G401 (cell line): ENCODE measurements around the gene DIP2C. TPM values are rescaled to one million over a fixed set of nuclear protein-coding genes. Genes with fewer than 3 reads are reported as not detected.
A peak's percentile ranks its signal among the peaks of the same experiment; 100 is the strongest.
"Not testable (repeated sequence)": the region's sequence is repeated elsewhere in the genome, so short reads cannot be mapped to it uniquely, and the experiment has no call there.

Experiments
- DNase-seq: peaks from one replicate; pipeline ENCODE4 v3.0.0-alpha.2; 2015; ENCODE audit warnings: low spot score
- in situ Hi-C: cut with HindIII; loops from 2 replicates; pipeline ENCODE4 v1.10.0; 2016; ENCODE audit warnings: low sequenced_read_pairs, mixed read lengths
- total RNA-seq: library from RNA; depleted of rRNA; stranded (reverse); fragments of >200 nt; shearing (Covaris generic); gene quantifications from 2 replicates; pipeline ENCODE4 v1.2.3, GENCODE V29; 2014

Gene DIP2C
- total RNA-seq, 1 experiment from 2014 or later = 9.0 TPM

DNA sequence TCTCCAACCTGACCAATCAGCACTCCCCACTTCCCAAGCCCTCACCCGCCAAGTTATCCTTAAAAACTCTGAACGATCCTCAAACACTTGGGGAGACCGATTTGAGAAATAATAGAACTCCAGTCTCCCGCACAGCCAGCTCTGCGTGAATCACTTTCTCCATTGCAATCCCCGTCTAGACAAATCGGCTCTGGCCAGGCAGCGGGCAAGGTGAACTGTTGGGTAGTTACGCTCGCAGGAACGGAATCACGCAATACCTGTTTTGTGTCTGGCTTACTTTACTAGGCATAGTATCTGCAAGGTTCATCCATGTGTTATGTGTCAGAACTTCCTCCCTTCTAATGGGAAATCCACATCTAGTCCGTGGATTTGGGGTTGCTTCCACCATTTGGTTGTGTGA, 282.5 kb downstream of the DIP2C start:
- no peak for DNase-seq
- in situ Hi-C loops = no loop called here

DNA sequence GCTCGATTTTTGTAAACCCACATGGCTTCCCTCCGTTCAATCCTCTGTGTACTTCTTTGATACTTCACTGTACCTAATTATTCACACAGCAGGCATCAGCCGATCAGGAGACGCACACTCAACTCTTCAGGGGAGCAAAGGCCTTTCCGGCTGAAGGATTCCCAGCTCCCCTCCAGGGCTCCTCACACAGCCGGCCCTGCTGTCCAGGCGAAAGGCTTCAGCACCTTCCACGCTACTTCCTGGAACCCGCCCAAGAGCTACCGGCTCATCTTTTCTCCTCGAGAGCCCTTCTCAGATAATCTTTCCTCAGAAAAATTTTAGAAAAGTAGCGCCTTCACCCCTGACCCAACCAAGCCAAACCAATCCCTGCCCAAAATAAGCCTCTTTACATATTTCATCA, 283.8 kb downstream of the DIP2C start:
- DNase-seq = no peak
- in situ Hi-C loops = no loop called here

DNA sequence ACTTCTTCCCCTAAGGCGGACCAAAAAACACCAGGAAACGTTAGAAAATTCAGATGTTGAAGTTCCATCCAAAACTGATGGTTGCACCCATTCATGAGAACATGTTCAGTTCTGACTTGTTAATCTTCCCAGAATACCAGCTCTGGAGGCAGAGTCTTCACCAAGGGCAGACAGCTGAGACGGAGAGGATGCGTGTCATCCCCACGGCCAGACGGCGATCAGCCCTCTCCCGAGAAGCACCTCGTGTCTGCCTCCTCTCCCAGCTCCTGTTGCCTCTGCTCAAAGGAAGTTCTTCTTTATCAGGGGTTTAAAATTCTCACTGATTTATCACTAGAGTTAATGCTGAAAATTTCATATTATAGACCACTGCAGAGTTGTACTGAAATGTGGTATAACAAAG, 284.5 kb downstream of the DIP2C start:
- in situ Hi-C loops = no loop called here
- no peak for DNase-seq

DNA sequence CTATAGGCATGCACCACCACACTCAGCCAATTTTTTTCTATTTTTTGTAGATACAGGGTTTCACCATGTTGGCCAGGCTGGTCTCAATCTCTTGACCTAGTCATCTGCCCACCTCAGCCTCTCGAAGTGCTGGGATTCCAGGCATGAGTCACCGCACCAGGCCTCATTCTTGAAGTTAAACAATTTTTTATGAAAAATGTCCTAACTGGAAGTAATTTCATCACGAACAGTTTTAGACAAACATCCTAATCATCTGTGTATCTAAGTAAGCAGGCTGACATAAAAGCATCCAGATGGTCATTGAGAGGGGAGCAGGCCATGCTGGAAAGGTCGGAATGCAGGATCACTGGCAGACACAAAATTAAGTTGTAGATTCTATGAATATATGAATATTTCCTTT, 285.1 kb downstream of the DIP2C start:
- in situ Hi-C loops = no loop called here
- no peak for DNase-seq

DNA sequence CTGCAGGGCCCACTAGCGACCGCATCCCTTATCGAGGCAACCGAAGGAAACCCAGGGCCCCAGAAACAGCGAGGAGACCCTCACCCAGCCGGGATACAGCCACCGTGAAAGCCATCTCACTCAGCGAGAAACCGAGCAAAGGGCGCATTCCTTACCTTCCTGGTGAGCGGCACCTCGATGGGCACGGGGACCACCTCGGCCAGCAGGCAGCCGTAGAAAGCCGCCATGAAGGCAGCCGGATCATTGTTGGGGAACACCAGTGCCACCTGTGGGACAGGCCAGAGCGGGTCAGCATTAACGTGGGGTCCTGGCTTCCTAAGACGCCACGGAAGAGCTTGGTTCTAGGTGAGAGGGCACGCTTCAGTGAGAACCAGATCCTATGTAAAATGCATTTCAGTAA, 290.5 kb downstream of the DIP2C start:
- in situ Hi-C loops = no loop called here
- no peak for DNase-seq

DNA sequence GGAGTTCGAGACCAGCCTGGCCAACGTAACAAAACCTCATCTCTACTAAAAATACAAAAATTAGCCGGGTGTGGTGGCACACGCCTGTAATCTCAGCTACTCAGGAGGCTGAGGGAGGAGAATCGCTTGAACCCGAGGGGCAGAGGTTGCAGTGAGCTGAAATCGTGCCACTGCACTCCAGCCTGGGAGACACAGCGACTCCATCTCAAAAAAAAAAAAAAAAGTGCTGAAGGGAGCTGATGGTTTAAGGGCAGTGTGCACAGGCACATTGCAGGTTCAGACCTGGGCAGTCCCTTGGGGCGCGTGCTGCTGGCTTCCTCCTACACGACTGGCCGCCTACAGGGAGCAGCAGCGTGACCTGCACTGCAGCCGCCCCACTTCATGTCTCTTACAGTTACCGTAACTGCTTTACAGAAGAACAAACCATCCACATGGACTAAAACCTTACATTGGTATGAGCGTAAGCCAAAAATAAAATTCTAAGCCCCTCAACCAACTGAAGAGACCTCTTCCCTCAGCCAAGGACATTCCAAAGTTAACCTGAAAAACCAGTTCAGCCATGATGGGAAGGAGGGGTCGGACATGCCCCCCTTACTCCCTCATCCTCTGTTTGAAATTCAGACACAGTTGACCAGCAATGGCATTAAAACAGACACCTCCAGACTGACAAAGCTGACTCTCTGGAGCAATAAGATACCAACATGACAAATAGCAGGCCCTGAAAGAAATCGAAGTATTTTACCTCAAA, 292.0 kb downstream of the DIP2C start:
- no peak for DNase-seq
- in situ Hi-C loops = no loop called here

DNA sequence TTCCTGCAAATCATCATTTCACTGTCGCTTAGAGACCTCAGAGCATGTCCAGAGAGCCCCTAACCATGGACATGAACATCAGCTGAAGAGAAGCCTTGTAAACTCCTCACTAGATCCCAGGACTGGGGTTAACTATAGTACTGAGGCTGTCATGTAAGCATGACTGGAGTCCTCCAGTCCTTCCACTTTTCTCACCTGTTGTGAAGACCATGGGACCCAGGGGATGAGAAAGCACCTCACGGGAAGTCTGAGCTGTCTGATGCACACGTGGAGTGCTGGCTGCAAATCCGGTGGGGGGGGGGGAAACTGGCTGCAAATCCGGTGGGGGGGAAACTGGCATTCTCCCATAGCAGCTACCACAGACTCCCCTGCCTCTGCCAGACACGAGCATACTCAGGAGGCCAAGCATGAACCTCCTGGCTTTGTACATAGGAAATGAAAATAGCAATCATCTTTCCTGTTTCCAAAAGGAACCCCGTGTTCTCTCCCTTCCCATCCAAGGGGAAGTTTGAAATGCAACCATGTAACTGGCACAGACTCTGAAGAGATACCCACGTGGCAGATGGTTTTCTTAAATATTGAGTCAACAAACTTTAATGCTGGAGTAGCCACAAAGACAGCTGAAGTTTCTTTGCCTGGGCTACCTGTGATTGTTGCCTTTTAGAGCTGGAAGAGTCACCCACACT, 292.8 kb downstream of the DIP2C start:
- no peak for DNase-seq
- in situ Hi-C loops = no loop called here

DNA sequence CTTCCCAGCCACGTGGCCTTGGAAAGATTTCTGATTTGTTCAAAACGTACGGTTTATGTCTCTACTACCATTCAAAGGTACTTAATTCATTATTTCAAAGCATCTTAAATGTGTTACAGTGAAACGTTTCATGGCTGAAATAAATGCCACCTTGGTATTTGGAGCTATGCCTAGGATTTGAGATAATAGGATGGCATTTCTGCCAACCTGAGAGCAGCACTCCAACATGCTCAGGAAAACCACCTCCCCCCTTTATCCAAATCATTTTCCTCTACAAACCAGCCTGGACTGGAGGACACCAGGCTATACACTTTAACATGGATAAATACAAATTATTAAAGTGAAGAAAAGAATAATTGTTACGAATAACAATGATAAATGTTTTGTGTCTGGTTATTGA, 293.4 kb downstream of the DIP2C start:
- DNase-seq = peak; percentile 77
- in situ Hi-C loops = no loop called here

DNA sequence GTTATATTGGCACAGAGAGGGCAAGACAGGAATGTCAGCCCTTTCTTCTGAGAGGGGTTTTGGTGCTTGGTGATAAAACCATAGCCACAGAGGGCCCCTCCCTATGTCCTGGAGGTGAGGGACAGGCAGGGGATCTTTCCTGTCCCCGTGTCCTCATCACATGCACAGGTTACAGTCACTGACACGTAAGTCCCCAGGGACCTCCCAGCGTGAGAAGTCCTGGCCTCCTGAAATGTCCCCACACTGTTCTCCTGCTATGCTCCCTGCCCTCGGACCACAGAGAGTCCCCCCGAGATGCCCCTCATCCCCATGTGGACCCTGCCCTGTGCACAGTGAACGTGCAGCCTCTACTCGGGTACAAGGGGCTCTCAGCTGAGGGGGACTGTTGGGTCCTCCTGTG, 293.8 kb downstream of the DIP2C start:
- in situ Hi-C loops = no loop called here

DNA sequence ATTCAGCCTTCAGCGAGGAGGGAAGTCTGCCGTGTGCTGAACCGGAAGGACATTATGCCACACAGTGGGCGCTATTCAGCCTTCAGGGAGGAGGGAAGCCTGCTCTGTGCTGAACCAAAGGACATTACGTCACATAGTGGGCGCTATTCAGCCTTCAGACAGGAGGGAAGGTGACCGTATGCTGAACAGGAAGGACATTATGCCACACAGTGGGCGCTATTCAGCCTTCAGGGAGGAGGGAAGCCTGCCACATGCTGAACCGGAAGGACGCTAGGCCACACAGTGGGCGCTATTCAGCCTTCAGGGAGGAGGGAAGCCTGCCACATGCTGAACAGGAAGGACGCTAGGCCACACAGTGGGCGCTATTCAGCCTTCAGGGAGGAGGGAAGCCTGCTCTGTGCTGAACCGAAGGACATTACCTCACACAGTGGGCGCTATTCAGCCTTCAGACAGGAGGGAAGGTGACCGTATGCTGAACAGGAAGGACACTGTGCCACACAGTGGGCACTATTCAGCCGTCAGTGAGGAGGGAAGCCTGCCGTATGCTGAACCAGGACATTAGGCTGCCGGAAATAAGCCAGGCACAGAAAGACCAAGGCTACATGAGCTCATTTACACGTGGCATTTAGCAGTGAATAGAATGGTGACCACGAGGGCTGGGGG, 294.9 kb downstream of the DIP2C start:
- DNase-seq = peak; percentile 34
- in situ Hi-C loops = not testable (repeated sequence)

More for the DNA sequence above, 293.8 kb downstream of the DIP2C start:
- DNase-seq = no peak

DNA sequence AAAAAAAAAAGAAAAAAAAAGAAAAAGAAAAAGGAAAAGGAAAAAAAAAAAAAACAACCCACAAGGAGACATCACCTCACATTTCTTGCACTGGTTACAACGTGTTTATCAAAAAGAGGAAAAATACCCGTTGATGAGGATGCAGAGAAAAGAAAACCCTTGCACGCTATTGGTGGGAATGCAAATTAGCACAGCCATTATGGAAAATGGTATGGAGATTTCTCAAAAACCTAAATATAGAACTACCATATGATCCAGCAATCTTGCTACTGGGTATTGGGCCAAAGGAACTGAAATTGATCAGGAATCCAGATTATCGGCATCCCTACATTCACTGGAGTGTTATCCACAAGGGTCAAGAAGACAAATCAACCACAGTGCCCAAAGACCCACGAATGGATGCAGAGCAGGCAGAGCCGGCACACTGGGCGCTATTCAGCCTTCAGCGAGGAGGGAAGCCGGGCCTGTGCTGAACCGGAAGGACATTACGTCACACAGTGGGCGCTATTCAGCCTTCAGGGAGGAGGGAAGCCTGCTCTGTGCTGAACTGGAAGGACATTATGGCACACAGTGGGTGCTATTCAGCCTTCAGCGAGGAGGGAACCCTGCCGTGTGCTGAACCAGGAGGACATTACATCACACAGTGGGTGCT, 295.6 kb downstream of the DIP2C start:
- in situ Hi-C loops = no loop called here
- no peak for DNase-seq

DNA sequence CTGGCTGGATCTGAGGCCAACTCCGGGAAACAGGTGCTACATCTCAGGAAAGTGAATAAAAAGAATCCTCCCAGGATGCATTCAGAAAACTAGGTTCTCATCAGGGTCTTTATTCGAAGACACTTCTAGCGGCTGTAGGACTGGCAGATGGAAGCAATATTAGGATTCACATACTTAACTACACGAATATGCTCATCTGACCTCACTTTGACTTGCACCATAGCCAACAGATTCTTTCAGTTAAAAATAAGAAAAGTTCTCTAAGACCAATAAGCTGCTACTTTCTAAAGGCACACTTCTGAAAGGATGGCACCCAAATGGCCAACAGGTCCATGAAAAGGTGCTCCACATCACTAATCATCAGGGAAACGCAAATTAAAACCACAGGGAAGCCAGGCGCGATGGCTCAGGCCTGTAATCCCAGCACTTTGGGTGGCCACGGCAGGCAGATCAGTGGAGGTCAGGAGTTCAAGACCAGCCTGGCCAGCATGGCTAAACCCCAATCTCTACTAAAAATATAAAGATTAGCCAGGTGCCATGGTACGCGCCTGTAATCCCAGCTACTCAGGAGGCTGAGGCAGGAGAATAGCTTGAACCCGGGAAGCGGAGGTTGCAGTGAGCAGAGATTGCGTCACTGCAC, 296.2 kb downstream of the DIP2C start:
- in situ Hi-C loops = no loop called here
- no peak for DNase-seq

DNA sequence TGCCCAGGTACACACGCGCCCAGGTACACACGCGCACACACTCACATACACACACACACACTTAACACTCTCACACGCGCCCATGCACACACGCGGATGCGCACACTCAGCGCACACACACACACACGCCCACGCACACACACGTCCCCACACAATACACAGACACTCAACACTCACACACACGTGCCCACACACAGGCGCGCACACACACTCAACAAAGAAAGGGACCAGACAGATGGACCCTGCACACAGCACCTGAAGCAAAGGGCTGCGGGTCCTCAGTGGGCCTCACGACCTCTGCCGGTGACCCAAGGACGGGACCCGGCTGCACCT, 296.8 kb downstream of the DIP2C start:
- no peak for DNase-seq
- in situ Hi-C loops = no loop called here

DNA sequence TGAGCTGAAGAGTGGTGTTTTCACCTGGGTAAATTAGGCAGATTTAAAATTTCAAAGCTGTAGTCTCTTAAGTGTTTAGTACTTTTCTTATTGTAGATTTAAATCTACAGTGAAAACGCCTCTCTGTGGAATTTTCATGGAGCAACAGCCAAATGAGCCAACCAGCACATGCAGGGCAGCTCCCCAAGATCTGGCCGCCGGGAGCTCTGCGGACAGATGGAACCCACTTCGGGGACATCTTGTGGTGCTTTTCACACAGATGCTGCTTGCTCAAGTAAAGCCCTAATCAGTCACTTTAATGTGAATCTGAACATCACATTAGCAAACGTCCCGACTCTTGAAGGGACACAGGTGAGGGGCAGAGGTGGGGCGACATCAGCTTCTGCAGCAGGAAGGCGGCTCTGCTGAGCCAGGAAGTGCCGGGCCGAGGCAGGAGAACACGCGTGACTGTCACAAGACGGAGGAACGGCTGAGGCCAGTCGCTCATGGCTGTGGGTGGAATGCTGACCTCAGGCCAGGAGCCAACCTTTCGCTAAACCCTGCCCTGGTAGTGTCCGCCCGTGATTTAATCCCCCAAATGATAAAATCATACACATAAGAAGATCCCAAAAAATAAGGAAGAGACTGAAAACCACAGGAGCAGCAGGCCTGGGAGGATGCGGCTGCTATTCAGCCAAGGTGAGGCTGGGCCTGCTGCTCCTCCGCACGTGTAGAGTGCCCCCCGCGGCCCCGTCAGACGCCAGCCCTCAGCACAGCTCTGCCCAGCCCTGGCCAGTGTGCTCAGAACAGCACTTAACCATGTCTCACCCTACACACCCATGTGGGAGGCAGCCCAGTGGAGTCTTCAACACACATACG, 297.4 kb downstream of the DIP2C start:
- in situ Hi-C loops = no loop called here

DNA sequence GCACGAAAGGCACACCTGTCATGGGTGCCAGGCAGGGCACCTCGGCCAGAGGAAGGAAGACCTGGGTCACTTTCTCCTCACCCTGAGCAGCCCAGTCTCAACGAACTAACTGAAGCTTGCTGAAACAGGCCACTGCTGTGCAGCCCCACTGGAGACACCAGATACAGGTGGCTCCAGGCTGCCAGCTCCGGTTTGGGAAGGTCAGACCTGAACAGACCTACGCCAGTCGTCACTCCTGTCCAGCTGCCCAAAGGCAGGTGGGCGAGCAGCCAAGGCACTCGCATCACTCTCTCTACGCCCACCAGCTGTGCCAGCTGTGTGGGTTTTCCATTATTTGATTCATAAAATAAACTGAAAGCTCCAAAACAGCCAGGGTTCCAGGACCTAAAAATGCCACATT, 298.2 kb downstream of the DIP2C start:
- in situ Hi-C loops = no loop called here
- DNase-seq = no peak

More for the DNA sequence above, 297.4 kb downstream of the DIP2C start:
- DNase-seq = peak; percentile 77

DNA sequence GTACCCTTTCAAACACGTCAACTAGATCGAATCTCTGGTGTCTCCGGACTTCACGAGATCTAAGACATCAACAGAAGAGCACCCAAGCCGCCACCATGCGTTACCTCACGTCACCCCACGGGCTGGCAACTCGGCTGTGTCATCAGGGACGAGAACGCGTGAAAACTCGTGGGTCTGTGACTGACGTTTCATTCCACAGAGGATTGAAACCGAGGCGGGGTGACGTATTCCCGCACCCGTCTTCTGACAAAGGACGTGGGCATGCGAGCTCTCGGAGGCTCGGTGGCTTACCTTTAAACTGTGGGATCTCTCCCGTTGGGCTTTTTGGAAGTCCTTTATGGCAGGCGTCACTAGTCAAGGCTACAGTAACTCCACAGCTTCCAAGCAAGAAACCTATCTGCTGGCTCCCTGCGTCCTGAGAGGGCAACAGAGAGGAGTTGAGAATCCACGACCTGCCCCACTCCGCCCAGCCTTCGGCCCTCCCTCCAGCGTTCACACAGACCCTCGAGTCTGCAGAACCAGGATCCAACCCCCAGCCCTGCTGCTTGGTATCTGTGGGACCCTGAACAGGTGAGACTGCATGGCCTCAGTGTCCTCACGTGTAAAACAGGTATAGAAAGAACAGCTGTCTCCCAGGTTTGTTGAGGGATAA, 298.9 kb downstream of the DIP2C start:
- in situ Hi-C loops = no loop called here

DNA sequence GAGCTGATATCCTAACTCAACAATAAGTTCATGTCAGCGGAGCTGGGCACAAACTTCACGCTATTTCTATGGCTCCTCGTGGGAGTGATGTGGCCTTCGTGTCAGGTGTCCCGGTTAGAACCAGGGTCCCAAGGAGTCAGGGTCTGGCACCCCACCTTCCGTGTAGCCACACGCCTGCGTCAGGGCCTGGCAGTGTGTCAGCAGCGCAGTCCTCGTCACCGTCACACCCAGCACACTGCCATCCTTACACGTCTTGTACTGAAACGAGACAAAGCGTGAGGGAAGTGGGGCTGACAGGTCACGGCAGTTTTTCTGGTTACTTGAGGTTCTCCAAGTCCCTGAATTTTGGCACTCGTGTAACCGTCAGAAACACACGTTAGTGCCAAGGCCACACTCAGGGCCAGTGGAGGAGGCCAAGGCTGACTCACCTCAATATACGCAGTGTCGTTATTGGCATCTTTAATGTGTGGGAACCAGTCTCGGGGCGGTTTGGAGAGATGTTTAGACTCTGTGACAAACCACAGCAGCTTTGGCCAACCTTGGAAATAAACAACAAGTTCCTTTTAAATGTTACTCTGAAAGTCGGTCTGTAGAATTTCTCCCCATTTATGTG, 299.5 kb downstream of the DIP2C start:
- DNase-seq = no peak
- in situ Hi-C loops = no loop called here

More for the DNA sequence above, 298.9 kb downstream of the DIP2C start:
- no peak for DNase-seq

DNA sequence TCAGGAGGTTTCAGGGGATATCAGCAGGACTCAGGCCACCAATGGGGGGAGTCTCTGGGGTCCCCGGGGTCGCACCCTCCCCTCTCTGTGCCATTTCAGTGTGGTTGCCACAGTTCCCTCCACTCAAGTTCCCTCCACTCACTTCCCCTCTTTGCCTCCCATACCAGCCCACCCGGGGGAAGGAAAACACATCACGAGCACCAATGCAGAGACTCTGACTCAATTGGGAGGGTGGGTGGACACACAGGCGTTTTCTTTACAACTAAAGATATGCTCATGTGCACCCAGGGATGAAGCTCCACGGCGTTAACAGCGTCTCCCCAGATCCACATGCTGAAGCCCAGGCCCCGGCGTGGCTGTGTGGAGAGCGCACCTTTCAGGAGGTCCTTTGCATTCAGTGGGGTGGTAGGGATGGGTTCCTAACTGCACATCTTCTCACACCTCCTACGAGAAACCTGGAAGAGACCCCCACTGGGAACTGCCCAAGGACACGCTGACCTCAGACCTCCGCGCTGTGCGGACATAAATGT, 300.1 kb downstream of the DIP2C start:
- in situ Hi-C loops = no loop called here
- no peak for DNase-seq
